Stimulated activated effector memory CD8-positive, alpha-beta T cell treated with anti-CD3 and anti-CD28 coated beads, Interleukin-12 subunit alpha, Interleukin-12 subunit beta, amount 100 ng/mL, for 72 hours (primary cell): ENCODE results near the gene PRDM16.
A peak's percentile ranks its signal among the peaks of the same experiment; 100 is the strongest.

Source experiments
- ATAC-seq: fragments of 150-1000 bp; cut with Tn5 transposase; 2 replicates; pipeline ENCODE4 v1.10.0; 2021
- DNase-seq, 2 donors: peaks; one replicate each; pipeline ENCODE4 v3.0.0; 2021 to 2022; ENCODE audit warnings: low spot score in 2 of 2
- H3K27ac Mint-ChIP-seq: one replicate; pipeline ENCODE4 v1.8.0; 2022; ENCODE audit warnings: mild to moderate bottlenecking, mixed read lengths
- H3K36me3 Mint-ChIP-seq: one replicate; pipeline ENCODE4 v1.8.0; 2022; ENCODE audit warnings: mild to moderate bottlenecking, mixed read lengths
- H3K4me1 Mint-ChIP-seq: one replicate; pipeline ENCODE4 v1.8.0; 2022; ENCODE audit warnings: mixed read lengths
- H3K4me3 Mint-ChIP-seq: one replicate; pipeline ENCODE4 v1.8.0; 2022; ENCODE audit warnings: mild to moderate bottlenecking, mixed read lengths
- H3K9me3 Mint-ChIP-seq: one replicate; pipeline ENCODE4 v1.8.0; 2022; ENCODE audit warnings: mixed read lengths

The PRDM16 gene

DNA sequence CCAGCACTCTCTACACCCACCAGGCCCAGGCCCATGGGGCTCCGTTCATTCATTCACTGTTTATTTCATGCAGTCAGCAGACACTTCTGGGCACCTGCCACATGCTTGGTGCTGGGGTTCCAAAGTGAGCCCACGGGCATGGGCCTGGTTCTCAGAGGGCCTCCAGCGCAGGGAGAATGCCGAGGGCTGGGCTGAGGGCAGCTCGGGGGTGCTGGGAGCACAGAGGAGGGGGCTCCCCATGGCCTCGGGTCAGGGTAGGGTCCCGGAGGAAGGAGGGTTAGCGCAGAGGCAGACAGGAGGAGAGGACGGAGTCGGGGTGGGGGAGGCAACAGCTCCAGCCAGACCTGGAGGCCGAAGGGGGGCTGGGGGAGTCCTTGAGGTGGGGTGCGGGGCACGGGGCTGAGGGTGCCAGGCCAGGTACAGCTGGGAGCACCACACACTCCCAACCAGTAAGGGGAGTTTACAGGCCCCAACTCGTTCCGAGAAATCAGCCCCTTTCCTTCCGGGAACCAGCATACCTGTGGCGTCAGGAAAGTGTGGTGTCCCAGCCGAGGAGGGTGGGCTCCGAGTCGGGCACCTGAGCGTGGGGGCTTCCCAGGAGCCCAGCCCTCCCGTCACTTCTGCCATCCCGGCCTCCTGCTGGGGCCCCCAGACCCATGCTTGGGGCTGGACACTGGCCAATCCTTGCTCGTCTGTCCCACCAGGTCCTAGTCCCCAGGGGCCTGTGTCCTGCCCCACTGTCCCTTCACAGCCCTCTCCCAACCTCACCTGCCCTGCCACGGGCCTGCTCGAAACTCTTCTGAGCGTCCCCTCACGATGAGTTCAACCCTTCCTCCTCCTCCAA is 396.3 kb downstream of the PRDM16 start:
- ATAC-seq: no peak

DNA sequence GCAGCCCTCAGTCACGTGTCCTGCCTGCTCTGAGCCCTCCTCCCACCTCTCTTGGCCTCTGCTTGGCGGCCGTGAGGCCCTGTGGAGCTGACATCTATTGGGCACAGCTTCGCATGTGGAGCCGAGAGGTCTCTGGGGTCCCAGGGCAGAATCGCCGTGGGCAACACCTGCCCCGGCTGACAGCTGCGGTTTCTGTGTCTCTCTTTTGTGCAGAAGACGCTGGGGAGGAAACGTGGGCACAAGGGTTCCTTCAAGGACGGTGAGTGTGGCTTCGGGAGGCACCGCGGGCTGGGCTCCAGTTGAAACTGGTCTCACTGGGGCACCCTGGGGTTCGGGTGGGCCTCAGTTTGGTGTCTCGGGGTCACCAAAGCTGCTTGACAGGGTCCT is 396.9 kb downstream of the PRDM16 start:
- no peak for DNase-seq
- no peak overlapping the region for H3K27ac Mint-ChIP-seq

More for the DNA sequence above, 396.3 kb downstream of the PRDM16 start:
- Mint-ChIP-seq H3K36me3 (no peaks in the 10 kb centered on the region), H3K4me3 (no peak overlapping the region), H3K9me3 (no peaks in the 10 kb centered on the region), H3K4me1 (peaks cover 3% of the 10 kb centered on the region), H3K27ac (no peak overlapping the region)
- no peak for DNase-seq

DNA sequence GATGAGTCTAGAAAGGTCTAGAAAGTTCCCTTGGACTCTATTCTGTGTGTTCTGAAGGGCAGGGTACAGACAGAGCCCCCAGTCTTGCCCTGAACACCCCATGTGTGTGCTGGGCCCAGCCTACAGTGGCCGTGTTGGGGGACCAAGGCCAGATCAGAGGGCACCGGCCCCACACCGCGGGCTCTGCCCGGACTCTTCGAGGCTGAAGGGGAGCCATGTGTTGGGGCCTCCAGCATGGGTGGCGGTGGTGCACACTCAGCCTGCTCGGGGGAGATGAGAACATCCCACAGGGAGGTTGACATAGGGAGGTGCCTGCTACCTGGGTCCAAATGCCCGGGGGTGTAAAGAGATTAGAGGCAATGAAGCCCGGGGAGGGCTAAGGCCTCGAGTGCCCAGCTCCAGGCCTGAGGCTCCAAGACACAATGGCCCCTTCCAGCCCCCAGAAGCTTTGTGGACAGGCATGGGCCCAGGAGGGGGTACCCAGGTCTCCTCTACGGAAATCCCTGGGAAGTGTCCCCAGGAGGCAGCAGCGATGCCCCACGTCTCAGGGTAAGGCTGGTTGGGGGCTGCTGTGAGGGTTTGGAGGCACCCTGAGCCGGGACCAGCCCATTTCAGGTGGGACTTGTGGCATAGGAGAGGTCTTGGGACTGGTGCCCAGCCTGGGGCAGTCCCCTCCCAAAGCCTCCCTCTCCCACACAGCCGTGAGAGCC is 397.5 kb downstream of the PRDM16 start:
- Mint-ChIP-seq H3K27ac (no peak overlapping the region), H3K4me3 (no peak overlapping the region), H3K4me1 (peaks cover 8% of the 10 kb centered on the region), H3K9me3 (no peaks in the 10 kb centered on the region), H3K36me3 (no peaks in the 10 kb centered on the region)
- ATAC-seq: no peak
- DNase-seq: no peak

More for the DNA sequence above, 396.9 kb downstream of the PRDM16 start:
- Mint-ChIP-seq H3K4me3 (no peak overlapping the region), H3K36me3 (no peaks in the 10 kb centered on the region), H3K9me3 (no peaks in the 10 kb centered on the region), H3K4me1 (peaks cover 8% of the 10 kb centered on the region)
- no peak for ATAC-seq

DNA sequence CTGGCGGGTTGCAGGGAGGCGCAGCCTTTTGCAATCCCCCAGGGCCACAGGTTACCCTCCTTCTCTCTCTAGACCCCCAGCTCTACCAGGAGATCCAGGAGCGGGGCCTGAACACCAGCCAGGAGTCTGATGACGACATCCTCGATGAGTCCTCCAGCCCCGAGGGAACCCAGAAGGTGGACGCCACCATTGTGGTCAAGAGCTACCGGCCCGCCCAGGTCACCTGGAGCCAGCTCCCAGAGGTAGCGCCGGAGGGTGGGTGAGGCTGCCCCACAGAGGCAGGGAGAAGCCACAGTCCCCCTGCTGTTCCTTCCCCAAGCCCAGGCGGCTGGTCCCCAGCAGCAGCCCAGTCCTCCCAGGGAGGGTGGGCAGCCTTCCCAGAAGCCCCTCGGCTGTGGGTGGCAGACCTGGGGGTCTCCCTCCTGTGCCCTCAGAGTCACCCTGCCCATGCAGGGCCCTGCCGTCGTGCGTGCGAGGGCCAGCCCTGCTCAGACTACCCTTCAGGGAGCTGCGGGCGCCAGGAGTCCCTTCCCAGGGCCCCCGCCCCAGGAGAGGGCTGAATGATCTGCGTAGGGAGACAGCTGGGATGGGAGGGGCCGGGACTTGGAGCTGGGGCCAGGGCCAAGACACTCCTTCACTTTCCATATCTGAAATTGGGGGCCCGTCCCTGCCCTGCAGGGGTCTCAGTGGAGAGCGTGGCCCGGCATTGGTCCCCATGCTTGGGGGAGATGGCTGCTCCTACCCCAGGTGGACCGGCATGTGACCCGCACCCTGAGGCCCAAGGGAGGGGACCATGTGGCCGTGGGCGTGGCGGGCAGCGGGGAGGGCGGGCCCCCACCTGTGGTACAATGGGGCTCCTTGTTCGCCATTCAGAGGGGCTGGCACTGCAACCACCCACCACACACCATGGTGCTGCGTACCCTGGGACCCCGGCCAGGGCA is 398.4 kb downstream of the PRDM16 start:
- DNase-seq: no peak
- Mint-ChIP-seq H3K27ac (no peak overlapping the region), H3K36me3 (no peaks in the 10 kb centered on the region), H3K4me1 (peaks cover 8% of the 10 kb centered on the region), H3K4me3 (no peak overlapping the region), H3K9me3 (no peaks in the 10 kb centered on the region)
- no peak for ATAC-seq

DNA sequence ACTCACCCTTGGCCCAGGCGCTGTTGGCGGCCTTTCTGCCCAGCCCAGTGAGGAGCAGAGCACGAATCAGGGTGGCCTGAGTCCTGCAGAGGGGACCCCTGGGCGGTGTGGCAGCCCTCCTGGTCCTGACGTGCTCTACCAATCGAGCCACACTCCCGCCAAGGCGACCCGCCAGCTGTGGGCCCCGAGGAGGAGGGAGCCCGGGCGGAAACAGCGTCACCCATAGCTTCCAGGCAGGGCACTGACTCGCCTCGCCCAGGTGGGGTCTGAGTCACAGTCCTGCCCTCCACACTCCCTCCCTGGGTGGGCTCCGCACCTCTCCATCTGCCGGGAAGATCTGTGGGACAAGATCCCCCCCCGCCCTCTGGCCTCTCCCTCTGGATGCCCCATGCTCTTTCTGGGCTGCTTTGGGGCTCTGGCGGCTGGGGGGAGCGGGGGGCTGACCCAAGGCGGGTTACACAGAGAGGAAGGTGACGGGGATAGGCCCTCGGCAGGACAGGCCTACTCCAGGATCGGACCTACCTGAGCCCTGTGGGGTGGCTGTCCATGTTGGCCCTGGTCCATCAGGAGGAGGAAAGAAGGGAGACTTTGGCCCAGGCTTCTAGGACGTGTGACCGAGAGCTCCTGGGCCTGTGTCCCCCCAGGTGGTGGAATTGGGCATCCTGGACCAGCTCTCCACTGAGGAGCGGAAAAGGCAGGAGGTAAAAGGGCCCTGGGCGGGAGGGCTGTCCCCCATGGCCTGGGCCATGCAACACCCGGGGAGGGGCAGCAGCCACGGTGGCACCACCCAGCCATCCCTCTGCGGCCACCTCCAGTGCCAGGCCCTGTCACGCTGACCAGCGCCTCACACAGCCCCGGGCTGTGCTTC is 399.5 kb downstream of the PRDM16 start:
- DNase-seq: no peak

DNA sequence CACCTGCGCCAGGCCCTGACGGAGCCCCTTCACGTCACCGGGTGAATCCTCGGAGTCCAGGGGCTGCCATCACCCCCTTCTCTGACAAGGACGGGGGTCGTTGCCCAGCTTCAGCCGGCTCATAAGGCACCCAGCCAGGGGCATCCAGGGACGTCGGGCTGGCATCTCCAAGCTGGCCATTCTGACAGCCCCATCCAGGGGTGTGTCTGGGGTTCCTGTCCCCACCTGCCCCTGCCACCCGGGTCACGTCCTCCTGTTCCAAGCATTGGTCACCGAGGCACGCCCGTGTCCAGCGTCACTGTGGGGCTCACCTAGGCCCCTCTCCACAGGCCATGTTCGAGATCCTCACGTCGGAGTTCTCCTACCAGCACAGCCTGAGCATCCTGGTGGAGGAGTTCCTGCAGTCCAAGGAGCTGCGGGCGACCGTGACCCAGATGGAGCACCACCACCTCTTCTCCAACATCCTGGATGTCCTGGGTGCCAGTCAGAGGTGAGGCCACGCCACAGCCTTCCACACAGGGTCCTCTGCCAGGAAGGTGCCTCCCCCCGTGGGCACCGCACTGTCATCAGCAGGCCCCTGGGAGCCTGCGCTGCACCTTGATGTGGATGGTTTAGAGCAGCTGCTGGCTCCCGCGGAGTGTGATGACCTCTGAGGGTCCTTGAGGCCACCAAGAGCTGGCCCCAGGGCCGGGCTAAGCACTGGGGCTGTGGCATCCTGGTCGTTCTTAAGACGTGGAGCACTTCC is 400.3 kb downstream of the PRDM16 start:
- H3K4me1 Mint-ChIP-seq: peaks cover 8% of the 10 kb centered on the region
- no peaks in the 10 kb centered on the region for H3K36me3 Mint-ChIP-seq
- ATAC-seq (no peak), DNase-seq (no peak)
- H3K27ac Mint-ChIP-seq: no peak overlapping the region
- no peaks in the 10 kb centered on the region for H3K9me3 Mint-ChIP-seq
- no peak overlapping the region for H3K4me3 Mint-ChIP-seq

More for the DNA sequence above, 399.5 kb downstream of the PRDM16 start:
- ATAC-seq: no peak
- Mint-ChIP-seq H3K27ac (no peak overlapping the region), H3K9me3 (no peaks in the 10 kb centered on the region), H3K4me1 (peaks cover 8% of the 10 kb centered on the region), H3K4me3 (no peak overlapping the region), H3K36me3 (no peaks in the 10 kb centered on the region)

DNA sequence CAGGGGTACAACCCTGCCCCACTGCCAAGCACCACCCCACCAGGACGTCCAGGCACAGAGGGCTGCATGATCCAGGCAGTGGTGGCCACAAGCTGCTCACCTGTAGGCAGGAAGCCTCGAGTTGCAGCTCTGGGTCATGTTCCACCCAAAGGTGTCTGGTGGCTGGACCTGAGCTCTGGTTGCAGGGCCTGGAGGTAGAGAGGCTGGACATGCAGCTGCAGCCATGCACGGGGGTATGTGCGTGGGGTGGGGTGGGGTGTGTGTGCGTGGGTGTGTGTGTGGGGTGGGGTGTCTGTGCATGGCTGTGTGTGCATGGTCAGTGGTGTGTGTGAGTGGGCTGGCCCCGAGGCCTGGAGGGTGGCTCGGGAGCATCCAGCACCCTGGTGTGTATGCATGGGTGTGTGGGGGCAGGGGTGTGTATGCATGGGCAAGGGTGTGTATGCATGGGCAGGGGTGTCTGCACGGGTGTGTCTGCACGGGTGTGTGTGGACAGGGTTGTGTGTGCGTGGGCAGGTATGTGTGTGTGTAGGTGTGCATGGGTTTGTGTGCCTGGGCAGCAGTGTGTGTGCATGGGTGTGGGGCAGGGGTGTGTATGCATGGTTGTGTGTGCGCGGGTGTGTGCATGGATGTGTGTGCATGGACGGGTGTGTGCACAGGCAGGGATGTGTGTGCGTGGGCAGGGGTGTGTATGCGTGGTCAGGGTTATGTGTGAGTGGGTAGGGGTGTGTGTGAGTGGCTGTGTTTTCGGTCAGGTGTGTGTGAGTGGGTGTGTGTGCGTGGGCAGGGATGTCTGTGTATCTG is 401.0 kb downstream of the PRDM16 start:
- Mint-ChIP-seq H3K9me3 (no peaks in the 10 kb centered on the region), H3K4me1 (peaks cover 8% of the 10 kb centered on the region), H3K27ac (peak overlapping the region; percentile 2)

DNA sequence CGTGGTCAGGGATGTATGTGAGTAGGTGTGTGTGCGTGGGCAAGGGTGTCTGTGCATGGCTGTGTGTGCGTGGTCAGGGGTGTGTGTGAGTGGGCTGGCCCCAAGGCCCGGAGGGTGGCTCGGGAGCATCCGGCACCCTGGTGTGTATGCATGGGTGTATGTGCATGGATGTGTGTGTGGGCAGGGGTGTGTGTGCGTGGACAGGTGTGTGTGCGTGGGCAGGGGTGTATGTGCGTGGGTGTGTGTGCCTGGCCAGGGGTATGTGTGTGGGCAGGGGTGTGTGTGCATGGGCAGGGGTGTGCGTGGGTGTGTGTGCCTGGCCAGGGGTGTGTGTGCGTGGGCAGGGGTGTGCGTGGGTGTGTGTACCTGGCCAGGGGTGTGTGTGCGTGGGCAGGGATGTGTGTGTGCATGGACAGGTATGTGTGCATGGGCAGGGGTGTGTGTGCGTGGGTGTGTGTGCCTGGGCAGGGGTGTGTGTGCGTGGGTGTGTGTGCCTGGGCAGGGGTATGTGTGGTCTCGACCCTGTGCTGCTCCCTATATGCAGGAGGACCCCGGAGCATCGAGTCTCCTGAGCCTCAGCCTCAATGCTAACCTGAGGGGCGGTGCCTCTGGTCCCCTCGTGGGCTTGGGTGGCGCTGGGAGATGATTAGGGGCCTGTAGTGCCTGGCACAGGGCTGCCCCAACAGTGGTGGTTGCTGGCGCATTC is 401.8 kb downstream of the PRDM16 start:
- DNase-seq (no peak), ATAC-seq (no peak)
- Mint-ChIP-seq H3K9me3 (no peaks in the 10 kb centered on the region), H3K4me3 (no peak overlapping the region), H3K4me1 (peaks cover 8% of the 10 kb centered on the region), H3K36me3 (no peaks in the 10 kb centered on the region), H3K27ac (peak overlapping the region; percentile 2)

More for the DNA sequence above, 401.0 kb downstream of the PRDM16 start:
- Mint-ChIP-seq H3K36me3 (no peaks in the 10 kb centered on the region), H3K4me3 (no peak overlapping the region)
- DNase-seq: no peak
- no peak for ATAC-seq

DNA sequence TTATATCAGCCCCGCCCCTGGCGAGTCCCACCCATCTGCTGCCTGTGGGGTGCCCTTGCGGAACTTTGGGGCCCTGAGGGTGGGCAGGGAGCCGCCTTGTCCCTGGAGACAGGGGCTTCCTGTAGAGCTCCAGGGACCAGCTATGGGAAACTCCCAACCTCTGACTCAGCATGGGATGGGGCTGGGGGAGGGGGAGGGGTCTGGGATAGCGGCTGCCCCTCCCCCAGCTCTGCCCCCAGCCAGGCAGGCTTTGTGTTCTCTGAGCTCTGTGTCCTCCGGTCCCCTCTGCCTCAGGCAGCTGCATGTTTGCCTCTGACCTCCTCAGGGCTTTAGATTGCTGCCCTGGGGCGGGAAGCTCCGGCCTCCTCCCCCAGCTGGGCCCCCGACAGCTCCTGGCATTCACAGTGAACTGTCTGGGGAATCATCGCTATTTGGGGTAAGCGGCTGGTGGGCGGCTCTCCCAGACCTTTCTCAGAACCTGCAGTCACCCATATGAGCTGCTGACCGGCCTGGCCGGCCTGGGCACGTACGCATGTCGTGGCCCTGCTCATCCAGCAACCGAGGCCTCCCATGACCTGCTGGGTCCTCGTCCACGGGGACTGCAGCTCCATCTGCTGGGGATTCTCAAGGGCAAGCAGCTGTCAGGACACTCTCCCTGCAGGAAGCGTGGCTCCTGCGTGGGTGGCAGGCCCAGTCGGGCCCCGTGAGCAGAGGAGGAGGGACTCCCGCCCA is 402.5 kb downstream of the PRDM16 start:
- peaks cover 8% of the 10 kb centered on the region for H3K4me1 Mint-ChIP-seq
- DNase-seq (no peak), ATAC-seq (no peak)
- H3K9me3 Mint-ChIP-seq: no peaks in the 10 kb centered on the region
- H3K4me3 Mint-ChIP-seq: no peak overlapping the region
- H3K36me3 Mint-ChIP-seq: no peaks in the 10 kb centered on the region
- no peak overlapping the region for H3K27ac Mint-ChIP-seq

DNA sequence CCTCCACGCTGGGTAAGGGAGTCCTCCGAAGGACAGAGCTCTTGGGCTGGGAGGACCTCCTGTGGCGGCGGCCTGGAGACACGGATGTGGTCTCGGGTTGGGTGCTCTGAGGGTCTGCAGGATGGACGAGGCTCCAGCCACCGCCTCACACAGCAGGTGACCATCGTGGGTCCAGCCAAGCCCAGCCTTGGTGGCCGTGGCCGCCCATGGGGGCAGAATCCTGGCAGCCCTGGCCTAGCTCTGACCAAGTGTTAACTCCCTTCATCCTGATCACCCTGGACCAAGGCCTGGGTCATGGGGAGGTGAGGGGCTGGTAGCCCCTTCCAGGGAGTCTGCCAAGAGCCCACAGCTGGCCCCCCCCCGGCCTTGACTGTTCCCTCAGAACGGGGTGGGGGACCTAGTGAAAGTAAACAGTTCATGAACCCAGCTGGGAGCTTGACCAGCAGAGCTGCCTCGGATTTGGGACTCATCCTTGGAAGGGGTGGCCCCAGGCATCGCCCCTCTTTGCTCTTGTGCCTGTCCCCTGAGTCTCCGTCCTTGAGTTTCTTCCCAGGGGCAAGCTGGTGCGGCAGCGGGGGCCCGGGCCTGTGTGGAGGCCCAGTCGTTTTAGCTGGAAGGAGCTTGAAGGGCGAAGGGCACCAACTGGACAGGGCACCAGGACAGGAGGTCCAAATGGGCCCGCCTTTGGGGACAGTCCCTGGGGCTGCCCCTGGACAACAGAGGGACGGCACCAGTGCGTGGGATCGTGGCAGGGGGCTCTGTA is 403.3 kb downstream of the PRDM16 start:
- no peak overlapping the region for H3K4me3 Mint-ChIP-seq
- no peak for DNase-seq
- no peaks in the 10 kb centered on the region for H3K9me3 Mint-ChIP-seq
- H3K4me1 Mint-ChIP-seq: peaks cover 8% of the 10 kb centered on the region
- no peak for ATAC-seq
- no peaks in the 10 kb centered on the region for H3K36me3 Mint-ChIP-seq
- no peak overlapping the region for H3K27ac Mint-ChIP-seq

DNA sequence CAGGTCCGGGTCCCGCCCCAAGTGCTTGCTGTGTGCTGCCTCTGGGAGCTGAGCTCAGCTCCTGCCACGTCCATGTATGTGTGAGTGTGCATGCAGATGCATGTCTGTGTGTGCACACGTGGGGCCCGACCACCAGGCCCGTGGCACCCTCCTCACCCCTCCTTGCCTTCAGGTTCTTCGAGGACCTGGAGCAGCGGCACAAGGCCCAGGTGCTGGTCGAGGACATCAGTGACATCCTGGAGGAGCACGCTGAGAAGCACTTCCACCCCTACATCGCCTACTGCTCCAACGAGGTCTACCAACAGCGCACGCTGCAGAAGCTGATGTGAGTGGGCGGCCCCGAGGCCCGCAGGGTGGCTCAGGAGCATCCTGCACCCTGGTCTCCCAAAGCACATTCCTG is 403.9 kb downstream of the PRDM16 start:
- DNase-seq (no peak), ATAC-seq (no peak)
- Mint-ChIP-seq H3K4me1 (peaks cover 8% of the 10 kb centered on the region), H3K27ac (no peak overlapping the region), H3K36me3 (no peaks in the 10 kb centered on the region), H3K4me3 (no peak overlapping the region), H3K9me3 (no peaks in the 10 kb centered on the region)

DNA sequence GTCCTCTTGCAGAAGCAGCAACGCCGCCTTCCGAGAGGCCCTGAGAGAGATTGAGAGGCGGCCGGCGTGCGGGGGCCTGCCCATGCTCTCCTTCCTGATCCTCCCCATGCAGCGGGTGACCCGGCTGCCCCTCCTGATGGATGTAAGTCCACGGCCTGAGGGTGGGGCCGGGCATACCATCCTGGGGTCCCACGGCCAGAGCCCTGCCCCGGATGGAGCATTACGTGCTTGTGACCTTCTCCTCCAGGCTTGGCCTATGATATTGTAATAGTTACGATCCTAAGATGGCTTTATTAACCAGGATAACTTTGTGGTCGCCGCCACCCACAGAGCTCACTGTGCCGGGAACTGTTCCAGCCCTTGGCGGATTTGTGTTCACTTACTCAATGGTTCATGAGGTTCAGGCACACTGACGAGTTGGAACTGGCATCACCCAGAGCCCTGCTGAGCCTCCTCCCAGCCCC is 404.4 kb downstream of the PRDM16 start:
- DNase-seq (no peak), ATAC-seq (no peak)
- H3K36me3 Mint-ChIP-seq: no peaks in the 10 kb centered on the region
- no peak overlapping the region for H3K4me3 Mint-ChIP-seq
- H3K9me3 Mint-ChIP-seq: no peaks in the 10 kb centered on the region
- H3K27ac Mint-ChIP-seq: no peak overlapping the region
- H3K4me1 Mint-ChIP-seq: peaks cover 8% of the 10 kb centered on the region
